ENCODE results near the gene ABCE1. TPM values are rescaled to one million over a fixed set of nuclear protein-coding genes. Genes with fewer than 3 reads are reported as not detected.

Gene ABCE1
- total RNA-seq (2022; extraction: Qiagen RNA extraction) = 59.1 to 102 TPM (median 68.2 TPM) in 5 replicates

DNA sequence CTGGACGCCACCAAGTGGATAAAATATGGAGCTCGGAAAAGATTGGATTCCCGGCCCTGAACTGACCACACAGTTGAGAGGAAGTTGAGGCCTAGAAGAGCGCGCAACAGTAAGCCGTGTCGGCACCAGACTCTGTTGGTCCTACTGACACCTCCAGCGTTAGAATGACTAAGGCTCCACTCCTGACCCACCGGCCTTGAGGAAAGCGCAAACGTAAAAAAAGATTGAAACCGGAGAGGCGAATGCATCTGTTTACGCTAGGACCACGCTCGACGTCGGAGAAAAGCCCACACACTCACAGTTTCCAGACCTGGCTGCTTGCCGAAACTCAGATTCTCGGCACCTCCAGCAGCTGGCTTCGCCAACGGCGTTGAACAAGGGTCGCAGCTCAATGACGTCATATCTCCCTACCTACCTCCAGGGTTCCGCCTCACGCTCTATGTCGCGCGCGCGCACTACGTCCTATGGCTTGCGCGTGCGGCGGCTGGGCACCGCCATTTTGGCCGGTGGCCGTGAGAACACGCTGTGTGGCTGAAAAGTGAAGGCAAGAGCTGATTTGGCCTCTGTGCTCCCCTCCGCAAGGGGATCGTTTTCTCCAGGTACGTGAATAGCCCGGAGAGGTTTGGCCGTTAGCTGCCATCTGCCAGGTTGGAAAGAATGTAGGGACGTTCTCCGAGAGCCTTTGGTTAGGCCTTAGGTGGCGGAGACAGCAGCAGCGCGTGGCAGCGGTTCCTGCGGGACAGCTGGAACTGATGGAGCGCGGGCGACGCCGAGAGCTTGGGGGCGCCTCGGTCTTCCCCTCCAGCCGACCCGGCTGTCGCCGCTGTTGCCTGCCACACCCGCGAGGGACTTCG lies at the start of gene ABCE1, which contains the start of gene ANAPC10:
Gene ABCE1 (plus strand): TSS at position 491 of the 854 bp plus-strand sequence. CDS start 6,102 bp downstream, outside the sequence.
Gene ANAPC10 (minus strand): TSS at position 376 of the 854 bp plus-strand sequence. CDS start 2,097 bp downstream, outside the sequence.

Other genes with a start within 250 kb of the ABCE1 start
- 11.6 to 17.0 TPM (median 12.6 TPM) in 5 replicates for gene ANAPC10, start 115 bp upstream of the ABCE1 start, total RNA-seq (2022; extraction: Qiagen RNA extraction)
- 11.7 to 16.0 TPM (median 15.1 TPM) in 5 replicates for gene OTUD4, start 82.3 kb downstream of the ABCE1 start, total RNA-seq (2022; extraction: Qiagen RNA extraction)